ENCODE data around the gene TUFT1.

The TUFT1 gene

GRCh38 chr1:151620286-151620685, 80.2 kb downstream of the TUFT1 start:
- no peak overlapping the region for H3K4me3 ChIP-seq (ENCODE audit: insufficient read depth, low read depth, low read length, poor library complexity, severe bottlenecking)
- no peaks in the 10 kb centered on the region for H3K9me3 ChIP-seq (ENCODE audit: control insufficient read depth, low read length)
- no peaks in the 10 kb centered on the region for H3K4me1 ChIP-seq (ENCODE audit: control insufficient read depth, insufficient read depth, low read length, poor library complexity, severe bottlenecking)
- no peak for DNase-seq
- no peaks in the 10 kb centered on the region for H3K36me3 ChIP-seq (ENCODE audit: control insufficient read depth, insufficient read depth, low read length)
- no peaks in the 10 kb centered on the region for H3K27me3 ChIP-seq (replicated peaks; ENCODE audit: control insufficient read depth, insufficient read depth, low read length, poor library complexity, severe bottlenecking)
- H3K27ac ChIP-seq (ENCODE audit: insufficient read depth, low read length, poor library complexity, severe bottlenecking): no peak overlapping the region

- no peak overlapping the region for H3K4me3 ChIP-seq (ENCODE audit: insufficient read depth, low read depth, low read length, poor library complexity, severe bottlenecking)
- no peaks in the 10 kb centered on the region for H3K27me3 ChIP-seq (replicated peaks; ENCODE audit: control insufficient read depth, insufficient read depth, low read length, poor library complexity, severe bottlenecking)
- DNase-seq: no peak
- H3K36me3 ChIP-seq (ENCODE audit: control insufficient read depth, insufficient read depth, low read length): no peaks in the 10 kb centered on the region
- H3K4me1 ChIP-seq (ENCODE audit: control insufficient read depth, insufficient read depth, low read length, poor library complexity, severe bottlenecking): no peaks in the 10 kb centered on the region
- H3K9me3 ChIP-seq (ENCODE audit: control insufficient read depth, low read length): no peaks in the 10 kb centered on the region
- H3K27ac ChIP-seq (ENCODE audit: insufficient read depth, low read length, poor library complexity, severe bottlenecking): no peak overlapping the region
These were observed 81.2 kb downstream of the TUFT1 start for GRCh38 chr1:151621351-151621750.

GRCh38 chr1:151624783-151625182, 84.7 kb downstream of the TUFT1 start:
- H3K36me3 ChIP-seq (ENCODE audit: control insufficient read depth, insufficient read depth, low read length): no peaks in the 10 kb centered on the region
- no peaks in the 10 kb centered on the region for H3K9me3 ChIP-seq (ENCODE audit: control insufficient read depth, low read length)
- no peaks in the 10 kb centered on the region for H3K4me1 ChIP-seq (ENCODE audit: control insufficient read depth, insufficient read depth, low read length, poor library complexity, severe bottlenecking)
- no peak for DNase-seq
- no peak overlapping the region for H3K4me3 ChIP-seq (ENCODE audit: insufficient read depth, low read depth, low read length, poor library complexity, severe bottlenecking)
- no peak overlapping the region for H3K27ac ChIP-seq (ENCODE audit: insufficient read depth, low read length, poor library complexity, severe bottlenecking)
- H3K27me3 ChIP-seq (replicated peaks; ENCODE audit: control insufficient read depth, insufficient read depth, low read length, poor library complexity, severe bottlenecking): no peaks in the 10 kb centered on the region

GRCh38 chr1:151626740-151627334, 86.7 kb downstream of the TUFT1 start:
- Histone ChIP-seq H3K36me3 (ENCODE audit: control insufficient read depth, insufficient read depth, low read length) (no peaks in the 10 kb centered on the region), H3K27me3 (replicated peaks; ENCODE audit: control insufficient read depth, insufficient read depth, low read length, poor library complexity, severe bottlenecking) (no peaks in the 10 kb centered on the region), H3K4me3 (ENCODE audit: insufficient read depth, low read depth, low read length, poor library complexity, severe bottlenecking) (no peak overlapping the region), H3K4me1 (ENCODE audit: control insufficient read depth, insufficient read depth, low read length, poor library complexity, severe bottlenecking) (no peaks in the 10 kb centered on the region), H3K27ac (ENCODE audit: insufficient read depth, low read length, poor library complexity, severe bottlenecking) (no peak overlapping the region), H3K9me3 (ENCODE audit: control insufficient read depth, low read length) (no peaks in the 10 kb centered on the region)
- no peak for DNase-seq

GRCh38 chr1:151629278-151629677, 89.2 kb downstream of the TUFT1 start:
- Histone ChIP-seq H3K9me3 (ENCODE audit: control insufficient read depth, low read length) (no peaks in the 10 kb centered on the region), H3K27me3 (replicated peaks; ENCODE audit: control insufficient read depth, insufficient read depth, low read length, poor library complexity, severe bottlenecking) (no peaks in the 10 kb centered on the region), H3K4me3 (ENCODE audit: insufficient read depth, low read depth, low read length, poor library complexity, severe bottlenecking) (no peak overlapping the region), H3K4me1 (ENCODE audit: control insufficient read depth, insufficient read depth, low read length, poor library complexity, severe bottlenecking) (no peaks in the 10 kb centered on the region), H3K36me3 (ENCODE audit: control insufficient read depth, insufficient read depth, low read length) (no peaks in the 10 kb centered on the region), H3K27ac (ENCODE audit: insufficient read depth, low read length, poor library complexity, severe bottlenecking) (no peak overlapping the region)
- no peak for DNase-seq
